ENCODE results near the gene PCDHGA1. TPM values are rescaled to one million over a fixed set of nuclear protein-coding genes. Genes with fewer than 3 reads are reported as not detected.
"Not testable (repeated sequence)": the region's sequence is repeated elsewhere in the genome, so short reads cannot be mapped to it uniquely, and the experiment has no call there.

The PCDHGA1 gene
- total RNA-seq, 2 donors from 2014 or later, result 1.4 to 2.0 TPM

DNA sequence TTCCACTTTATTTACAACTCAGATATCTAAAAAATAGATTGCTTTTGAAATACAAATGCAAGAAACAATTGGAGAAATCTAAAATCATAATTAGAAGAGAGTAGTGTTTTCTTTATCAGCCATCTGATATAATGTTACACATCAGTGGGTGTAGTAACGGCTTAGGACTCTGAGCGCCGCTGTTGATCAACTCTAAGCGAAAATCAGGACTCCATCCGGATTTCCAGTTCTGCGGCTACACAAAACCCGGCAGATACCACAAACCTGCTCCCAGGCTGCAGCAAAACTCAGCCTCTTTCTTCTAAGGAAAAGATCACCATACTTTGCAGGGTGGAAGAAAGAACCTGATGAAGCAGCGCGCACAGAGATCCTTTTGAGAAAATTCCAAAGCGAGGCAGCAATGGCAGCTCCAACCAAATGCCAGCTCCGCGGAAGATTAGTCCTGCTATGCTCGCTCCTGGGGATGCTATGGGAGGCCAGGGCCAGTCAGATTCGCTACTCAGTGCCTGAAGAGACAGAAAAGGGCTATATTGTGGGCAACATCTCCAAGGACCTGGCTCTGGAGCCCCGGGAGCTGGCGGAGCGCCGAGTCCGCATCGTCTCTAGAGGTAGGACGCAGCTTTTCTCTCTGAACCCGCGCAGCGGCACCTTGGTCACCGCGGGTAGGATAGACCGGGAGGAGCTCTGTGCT is 72.4 kb downstream of the PCDHGA1 start, which contains the start of gene PCDHGA9:
TSS of gene PCDHGA9 (plus strand) at position 226 of the 691 bp plus-strand sequence. CDS start at position 401, 175 bp downstream.
- Histone ChIP-seq H3K27ac (no peak within 1 kb of the TSS), H3K36me3 (peaks cover 8% of the 10 kb centered on the region), H3K4me3 (peak within 1 kb of the TSS in 1 of 2 donors; percentile 13), H3K9me3 (peaks cover 34 to 92% of the 10 kb centered on the region in 2 donors), H3K4me1 (peaks cover 0 to 11% of the 10 kb centered on the region in 2 donors), H3K27me3 (no peaks in the 10 kb centered on the region)
- TF ChIP-seq, protein P1, sequence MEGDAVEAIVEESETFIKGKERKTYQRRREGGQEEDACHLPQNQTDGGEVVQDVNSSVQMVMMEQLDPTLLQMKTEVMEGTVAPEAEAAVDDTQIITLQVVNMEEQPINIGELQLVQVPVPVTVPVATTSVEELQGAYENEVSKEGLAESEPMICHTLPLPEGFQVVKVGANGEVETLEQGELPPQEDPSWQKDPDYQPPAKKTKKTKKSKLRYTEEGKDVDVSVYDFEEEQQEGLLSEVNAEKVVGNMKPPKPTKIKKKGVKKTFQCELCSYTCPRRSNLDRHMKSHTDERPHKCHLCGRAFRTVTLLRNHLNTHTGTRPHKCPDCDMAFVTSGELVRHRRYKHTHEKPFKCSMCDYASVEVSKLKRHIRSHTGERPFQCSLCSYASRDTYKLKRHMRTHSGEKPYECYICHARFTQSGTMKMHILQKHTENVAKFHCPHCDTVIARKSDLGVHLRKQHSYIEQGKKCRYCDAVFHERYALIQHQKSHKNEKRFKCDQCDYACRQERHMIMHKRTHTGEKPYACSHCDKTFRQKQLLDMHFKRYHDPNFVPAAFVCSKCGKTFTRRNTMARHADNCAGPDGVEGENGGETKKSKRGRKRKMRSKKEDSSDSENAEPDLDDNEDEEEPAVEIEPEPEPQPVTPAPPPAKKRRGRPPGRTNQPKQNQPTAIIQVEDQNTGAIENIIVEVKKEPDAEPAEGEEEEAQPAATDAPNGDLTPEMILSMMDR (IDR thresholded peaks at IDR 0.05), result peak; percentile 7 to 40
- DNase-seq (ENCODE audit: low spot score), result no peak

DNA sequence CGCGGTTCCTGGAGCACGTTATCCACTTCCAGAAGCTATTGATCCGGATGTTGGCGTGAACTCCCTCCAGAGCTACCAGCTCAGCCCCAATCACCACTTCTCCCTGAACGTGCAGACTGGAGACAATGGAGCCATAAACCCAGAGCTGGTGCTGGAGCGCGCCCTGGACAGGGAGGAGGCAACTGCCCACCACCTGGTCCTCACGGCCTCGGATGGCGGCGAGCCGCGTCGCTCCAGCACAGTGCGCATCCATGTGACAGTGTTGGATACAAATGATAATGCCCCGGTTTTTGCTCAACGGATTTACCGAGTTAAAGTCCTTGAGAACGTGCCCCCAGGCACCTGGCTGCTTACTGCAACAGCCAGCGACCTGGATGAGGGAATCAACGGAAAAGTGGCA is 73.1 kb downstream of the PCDHGA1 start:
- DNase-seq (ENCODE audit: low spot score), result no peak
- TF ChIP-seq, protein P1 (IDR thresholded peaks at IDR 0.05), result no peak
- no peak overlapping the region for H3K27ac ChIP-seq

DNA sequence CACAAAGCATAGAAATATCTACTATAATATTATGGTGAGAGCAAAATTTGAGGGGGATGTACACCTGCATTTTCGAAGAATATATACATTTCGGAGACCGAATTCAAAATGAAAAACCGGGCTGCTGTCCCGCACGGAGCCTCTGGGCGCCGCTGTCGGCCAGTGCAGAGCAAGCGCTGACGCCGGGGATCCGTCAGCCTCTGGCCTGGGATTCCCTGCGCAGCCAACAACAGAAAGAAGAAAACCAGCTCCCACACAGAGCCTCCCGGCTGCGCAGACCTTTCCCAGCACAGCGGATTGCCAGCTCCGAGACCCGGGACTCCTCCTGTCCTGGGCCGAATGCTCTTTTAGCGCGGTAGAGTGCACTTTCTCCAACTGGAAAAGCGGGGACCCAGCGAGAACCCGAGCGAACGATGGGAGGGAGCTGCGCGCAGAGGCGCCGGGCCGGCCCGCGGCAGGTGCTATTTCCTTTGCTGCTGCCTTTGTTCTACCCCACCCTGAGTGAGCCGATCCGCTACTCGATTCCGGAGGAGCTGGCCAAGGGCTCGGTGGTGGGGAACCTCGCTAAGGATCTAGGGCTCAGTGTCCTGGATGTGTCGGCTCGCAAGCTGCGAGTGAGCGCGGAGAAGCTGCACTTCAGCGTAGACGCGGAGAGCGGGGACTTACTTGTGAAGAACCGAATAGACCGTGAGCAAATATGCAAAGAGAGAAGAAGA is 77.6 kb downstream of the PCDHGA1 start, which contains the start of gene PCDHGB6:
TSS of gene PCDHGB6 (plus strand) at position 232 of the 716 bp plus-strand sequence. CDS start at position 414, 182 bp downstream.
- H3K4me1 ChIP-seq; H3K27me3 ChIP-seq; H3K36me3 ChIP-seq; DNase-seq (ENCODE audit: low spot score): not testable (repeated sequence)
- H3K4me3 ChIP-seq, result peak within 1 kb of the TSS; percentile 30 to 41
- peak within 1 kb of the TSS in 1 of 2 donors; percentile 34 for H3K27ac ChIP-seq
- TF ChIP-seq, protein P1 (IDR thresholded peaks at IDR 0.05), result peak; percentile 73 to 77
- peaks cover 34 to 99% of the 10 kb centered on the region in 2 donors for H3K9me3 ChIP-seq

More for the DNA sequence above, 73.1 kb downstream of the PCDHGA1 start:
- no peaks in the 10 kb centered on the region for H3K27me3 ChIP-seq
- H3K4me3 ChIP-seq, result no peak overlapping the region
- H3K4me1 ChIP-seq, result peaks cover 0 to 11% of the 10 kb centered on the region in 2 donors
- H3K9me3 ChIP-seq, result peaks cover 36 to 98% of the 10 kb centered on the region in 2 donors
- H3K36me3 ChIP-seq, result peaks cover 8% of the 10 kb centered on the region

DNA sequence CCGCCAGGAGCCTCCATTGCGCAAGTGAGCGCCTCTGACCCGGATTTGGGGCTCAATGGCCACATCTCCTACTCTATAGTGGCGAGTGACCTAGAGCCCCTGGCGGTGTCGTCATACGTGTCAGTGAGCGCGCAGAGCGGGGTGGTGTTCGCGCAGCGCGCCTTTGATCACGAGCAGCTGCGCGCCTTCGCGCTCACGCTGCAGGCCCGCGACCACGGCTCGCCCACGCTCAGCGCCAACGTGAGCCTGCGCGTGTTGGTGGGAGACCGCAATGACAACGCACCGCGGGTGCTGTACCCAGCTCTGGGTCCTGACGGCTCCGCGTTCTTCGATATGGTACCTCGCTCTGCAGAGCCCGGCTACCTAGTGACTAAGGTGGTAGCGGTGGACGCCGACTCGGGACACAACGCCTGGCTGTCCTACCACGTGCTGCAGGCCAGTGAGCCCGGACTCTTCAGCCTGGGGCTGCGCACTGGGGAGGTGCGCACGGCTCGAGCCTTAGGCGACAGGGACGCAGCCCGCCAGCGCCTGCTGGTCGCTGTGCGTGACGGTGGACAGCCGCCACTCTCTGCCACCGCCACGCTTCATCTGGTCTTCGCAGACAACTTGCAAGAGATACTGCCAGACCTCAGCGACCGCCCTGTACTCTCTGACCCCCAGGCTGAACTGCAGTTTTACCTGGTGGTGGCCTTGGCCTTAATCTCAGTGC is 79.4 kb downstream of the PCDHGA1 start:
- no peak overlapping the region for H3K27ac ChIP-seq
- H3K4me1 ChIP-seq, result peaks cover 0 to 7% of the 10 kb centered on the region in 2 donors
- no peak overlapping the region for H3K4me3 ChIP-seq
- H3K36me3 ChIP-seq, result peaks cover 6% of the 10 kb centered on the region
- TF ChIP-seq, protein P1 (IDR thresholded peaks at IDR 0.05), result no peak
- peaks cover 30 to 97% of the 10 kb centered on the region in 2 donors for H3K9me3 ChIP-seq
- no peak for DNase-seq (ENCODE audit: low spot score)
- no peaks in the 10 kb centered on the region for H3K27me3 ChIP-seq

DNA sequence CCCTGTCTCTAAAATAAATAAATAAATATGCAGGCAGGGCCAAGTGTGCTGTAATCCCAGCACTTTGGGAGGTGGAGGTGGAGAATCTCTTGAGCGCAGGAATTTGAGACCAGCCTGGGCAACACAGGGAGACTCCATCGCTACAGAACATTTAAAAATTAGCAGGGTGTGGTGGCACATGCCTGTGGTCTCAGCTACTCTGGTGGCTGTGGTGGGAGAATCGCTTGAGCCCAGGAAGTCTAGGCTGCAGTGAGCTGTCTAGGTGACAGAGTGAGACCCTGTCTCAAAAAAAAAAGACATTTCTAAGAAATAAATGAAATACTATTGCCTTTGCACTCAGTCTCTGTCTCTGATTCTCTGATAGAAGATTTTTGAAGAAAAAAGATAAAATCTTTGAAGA is 81.3 kb downstream of the PCDHGA1 start:
- H3K36me3 ChIP-seq, result no peaks in the 10 kb centered on the region

More for the DNA sequence above, 81.3 kb downstream of the PCDHGA1 start:
- no peak overlapping the region for H3K4me3 ChIP-seq
- no peaks in the 10 kb centered on the region for H3K27me3 ChIP-seq
- DNase-seq (ENCODE audit: low spot score), result no peak
- H3K9me3 ChIP-seq, result peaks cover 30 to 94% of the 10 kb centered on the region in 2 donors
- no peak overlapping the region for H3K27ac ChIP-seq
- H3K4me1 ChIP-seq, result peaks cover 0 to 7% of the 10 kb centered on the region in 2 donors
- TF ChIP-seq, protein P1 (IDR thresholded peaks at IDR 0.05), result no peak
